GM21515 (cell line): ENCODE measurements around the gene TNKS1BP1.
"Not testable (repeated sequence)": the region's sequence is repeated elsewhere in the genome, so short reads cannot be mapped to it uniquely, and the experiment has no call there.

Source experiments
- ATAC-seq: cut with Tn5 transposase; IDR thresholded peaks from one replicate; pipeline ENCODE4 v1.9.1; 2021; ENCODE audit not compliant: unreplicated experiment

TNKS1BP1 gene

GRCh38 chr11:57294225-57295131 is 30.3 kb downstream of the TNKS1BP1 start:
- no peak for ATAC-seq

- no peak for ATAC-seq
Observed at GRCh38 chr11:57290288-57290687, 34.5 kb downstream of the TNKS1BP1 start.

GRCh38 chr11:57288771-57289579 is 35.8 kb downstream of the TNKS1BP1 start:
- ATAC-seq = no peak

- ATAC-seq = no peak
Observed at GRCh38 chr11:57287884-57288283, 36.9 kb downstream of the TNKS1BP1 start.

GRCh38 chr11:57283231-57283990 is 41.3 kb downstream of the TNKS1BP1 start:
- no peak for ATAC-seq

- not testable (repeated sequence) for ATAC-seq
Observed at GRCh38 chr11:57281546-57281945, 43.2 kb downstream of the TNKS1BP1 start.

GRCh38 chr11:57279116-57279515 is 45.6 kb downstream of the TNKS1BP1 start:
- ATAC-seq = no peak

- no peak for ATAC-seq
Observed at GRCh38 chr11:57278721-57279095, 46.0 kb downstream of the TNKS1BP1 start.

- peak; percentile 85 for ATAC-seq
Observed at GRCh38 chr11:57277845-57278720, 46.7 kb downstream of the TNKS1BP1 start.

- no peak for ATAC-seq
Observed at GRCh38 chr11:57276971-57277675, 47.6 kb downstream of the TNKS1BP1 start.

GRCh38 chr11:57276169-57276970 is 48.4 kb downstream of the TNKS1BP1 start:
- no peak for ATAC-seq

GRCh38 chr11:57275582-57275981 is 49.2 kb downstream of the TNKS1BP1 start:
- no peak for ATAC-seq

GRCh38 chr11:57274904-57275498 is 49.8 kb downstream of the TNKS1BP1 start:
- no peak for ATAC-seq

GRCh38 chr11:57273448-57274058 is 51.2 kb downstream of the TNKS1BP1 start:
- no peak for ATAC-seq

- no peak for ATAC-seq
Observed at GRCh38 chr11:57269571-57270021, 55.2 kb downstream of the TNKS1BP1 start.

- ATAC-seq = no peak
Observed at GRCh38 chr11:57266157-57266556, 58.6 kb downstream of the TNKS1BP1 start.

GRCh38 chr11:57263351-57263750 is 61.4 kb downstream of the TNKS1BP1 start:
- no peak for ATAC-seq

GRCh38 chr11:57262157-57262556 is 62.6 kb downstream of the TNKS1BP1 start:
- no peak for ATAC-seq
